ENCODE data around the gene ATP8A1.

The ATP8A1 gene

GRCh38 chr4:42399393-42399792 lies 257.5 kb downstream of the ATP8A1 start:
- Histone ChIP-seq H3K27ac (ENCODE audit: poor library complexity, severe bottlenecking) (no peak overlapping the region), H3K27me3 (ENCODE audit: insufficient read depth, poor library complexity, severe bottlenecking) (peaks cover 78% of the 10 kb centered on the region), H3K9me3 (ENCODE audit: severe bottlenecking) (no peaks in the 10 kb centered on the region), H3K4me3 (ENCODE audit: severe bottlenecking) (no peak overlapping the region), H3K36me3 (ENCODE audit: low read depth) (no peaks in the 10 kb centered on the region), H3K4me1 (ENCODE audit: insufficient read depth, poor library complexity, severe bottlenecking) (no peaks in the 10 kb centered on the region)
- no peak for DNase-seq (ENCODE audit: low spot score)
- no peak for TF ChIP-seq CTCF (IDR thresholded peaks at IDR 0.05; ENCODE audit: poor library complexity, severe bottlenecking)
- ATAC-seq (ENCODE audit: low read depth), result no peak

GRCh38 chr4:42398871-42399331 lies 258.0 kb downstream of the ATP8A1 start:
- Histone ChIP-seq H3K27ac (ENCODE audit: poor library complexity, severe bottlenecking) (no peak overlapping the region), H3K4me3 (ENCODE audit: severe bottlenecking) (no peak overlapping the region), H3K4me1 (ENCODE audit: insufficient read depth, poor library complexity, severe bottlenecking) (no peaks in the 10 kb centered on the region), H3K9me3 (ENCODE audit: severe bottlenecking) (no peaks in the 10 kb centered on the region), H3K27me3 (ENCODE audit: insufficient read depth, poor library complexity, severe bottlenecking) (peaks cover 75% of the 10 kb centered on the region), H3K36me3 (ENCODE audit: low read depth) (no peaks in the 10 kb centered on the region)
- ATAC-seq (ENCODE audit: low read depth) (no peak), DNase-seq (ENCODE audit: low spot score) (no peak)
- no peak for TF ChIP-seq CTCF (IDR thresholded peaks at IDR 0.05; ENCODE audit: poor library complexity, severe bottlenecking)

- Histone ChIP-seq H3K4me3 (ENCODE audit: severe bottlenecking) (peak overlapping the region; percentile 18), H3K36me3 (ENCODE audit: low read depth) (no peaks in the 10 kb centered on the region), H3K27ac (ENCODE audit: poor library complexity, severe bottlenecking) (no peak overlapping the region), H3K27me3 (ENCODE audit: insufficient read depth, poor library complexity, severe bottlenecking) (peaks cover 75% of the 10 kb centered on the region), H3K4me1 (ENCODE audit: insufficient read depth, poor library complexity, severe bottlenecking) (no peaks in the 10 kb centered on the region), H3K9me3 (ENCODE audit: severe bottlenecking) (no peaks in the 10 kb centered on the region)
- no peak for DNase-seq (ENCODE audit: low spot score)
- TF ChIP-seq CTCF (IDR thresholded peaks at IDR 0.05; ENCODE audit: poor library complexity, severe bottlenecking), result no peak
- ATAC-seq (ENCODE audit: low read depth), result peak; percentile 50
These were observed 258.6 kb downstream of the ATP8A1 start for GRCh38 chr4:42398171-42398870.

GRCh38 chr4:42397635-42398170 lies 259.2 kb downstream of the ATP8A1 start:
- no peak for TF ChIP-seq CTCF (IDR thresholded peaks at IDR 0.05; ENCODE audit: poor library complexity, severe bottlenecking)
- Histone ChIP-seq H3K27ac (ENCODE audit: poor library complexity, severe bottlenecking) (no peak overlapping the region), H3K4me3 (ENCODE audit: severe bottlenecking) (peak overlapping the region; percentile 18), H3K4me1 (ENCODE audit: insufficient read depth, poor library complexity, severe bottlenecking) (no peaks in the 10 kb centered on the region), H3K27me3 (ENCODE audit: insufficient read depth, poor library complexity, severe bottlenecking) (peaks cover 75% of the 10 kb centered on the region), H3K36me3 (ENCODE audit: low read depth) (no peaks in the 10 kb centered on the region), H3K9me3 (ENCODE audit: severe bottlenecking) (no peaks in the 10 kb centered on the region)
- ATAC-seq (ENCODE audit: low read depth), result peak; percentile 45
- no peak for DNase-seq (ENCODE audit: low spot score)
